ENCODE results near the gene CA4.

Gene CA4

GRCh38 chr17:60137731-60138130 lies 12.0 kb upstream of the CA4 start:
- no peak overlapping the region for H3K4me3 ChIP-seq (ENCODE audit: low read depth, low read length)
- TF ChIP-seq CTCF (IDR thresholded peaks at IDR 0.05; ENCODE audit: borderline replicate concordance, insufficient read depth, low read depth, low read length): no peak

GRCh38 chr17:60138769-60139437 lies 10.9 kb upstream of the CA4 start:
- H3K4me3 ChIP-seq (ENCODE audit: low read depth, low read length): no peak overlapping the region
- no peak for TF ChIP-seq CTCF (IDR thresholded peaks at IDR 0.05; ENCODE audit: borderline replicate concordance, insufficient read depth, low read depth, low read length)

DNA sequence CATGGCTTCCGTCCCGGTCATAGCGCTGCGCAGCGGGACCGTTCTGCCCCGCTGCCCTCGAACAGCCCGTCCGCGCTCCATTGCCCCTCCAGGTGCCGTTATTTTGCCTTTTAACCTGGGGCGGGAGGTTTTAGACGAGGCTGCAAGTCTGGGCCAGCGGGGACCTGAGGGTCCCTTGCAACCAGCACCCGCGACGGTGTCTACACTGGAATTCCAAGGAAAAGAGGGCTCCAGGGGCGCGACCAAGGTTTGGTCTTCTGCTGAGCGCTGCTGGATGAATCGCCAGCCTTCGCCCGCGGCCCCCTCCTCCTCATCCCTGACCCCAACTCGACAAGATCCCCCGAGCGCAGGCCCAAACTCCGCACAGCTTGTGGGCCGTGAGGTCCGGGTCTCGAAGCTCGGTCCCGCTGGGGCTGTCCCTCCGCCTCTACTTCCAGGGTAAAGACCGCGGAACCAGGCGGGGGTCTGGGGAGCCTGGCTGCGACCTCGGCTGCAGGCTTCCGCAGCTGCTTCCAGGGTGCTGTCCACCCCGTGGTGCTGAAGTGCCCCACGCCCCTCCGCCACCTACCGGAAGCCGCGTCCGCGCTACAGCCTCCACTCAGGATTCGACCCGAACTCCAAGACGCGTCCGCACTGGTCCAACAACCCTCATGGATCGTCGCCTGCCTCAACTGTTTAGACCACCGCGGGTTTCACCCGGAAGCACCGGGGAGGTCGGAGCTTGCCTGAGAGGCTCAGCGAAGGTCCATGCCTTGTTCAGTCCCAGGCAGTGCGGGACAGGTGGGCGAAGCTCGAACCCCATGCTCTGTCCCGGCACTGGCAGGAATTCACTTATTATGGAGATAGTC lies 10.1 kb upstream of the CA4 start:
- peak; percentile 40; the same call in 1 of the 2 replicates for TF ChIP-seq CTCF (IDR thresholded peaks at IDR 0.05; ENCODE audit: borderline replicate concordance, insufficient read depth, low read depth, low read length)
- H3K4me3 ChIP-seq (ENCODE audit: low read depth, low read length): no peak overlapping the region

- TF ChIP-seq CTCF (IDR thresholded peaks at IDR 0.05; ENCODE audit: borderline replicate concordance, insufficient read depth, low read depth, low read length): no peak
- H3K4me3 ChIP-seq (ENCODE audit: low read depth, low read length): no peak overlapping the region
These were observed 8.4 kb upstream of the CA4 start for GRCh38 chr17:60141111-60142018.

GRCh38 chr17:60142872-60143499 lies 6.8 kb upstream of the CA4 start:
- peak; percentile 77 for TF ChIP-seq CTCF (IDR thresholded peaks at IDR 0.05; ENCODE audit: borderline replicate concordance, insufficient read depth, low read depth, low read length)
- no peak overlapping the region for H3K4me3 ChIP-seq (ENCODE audit: low read depth, low read length)

DNA sequence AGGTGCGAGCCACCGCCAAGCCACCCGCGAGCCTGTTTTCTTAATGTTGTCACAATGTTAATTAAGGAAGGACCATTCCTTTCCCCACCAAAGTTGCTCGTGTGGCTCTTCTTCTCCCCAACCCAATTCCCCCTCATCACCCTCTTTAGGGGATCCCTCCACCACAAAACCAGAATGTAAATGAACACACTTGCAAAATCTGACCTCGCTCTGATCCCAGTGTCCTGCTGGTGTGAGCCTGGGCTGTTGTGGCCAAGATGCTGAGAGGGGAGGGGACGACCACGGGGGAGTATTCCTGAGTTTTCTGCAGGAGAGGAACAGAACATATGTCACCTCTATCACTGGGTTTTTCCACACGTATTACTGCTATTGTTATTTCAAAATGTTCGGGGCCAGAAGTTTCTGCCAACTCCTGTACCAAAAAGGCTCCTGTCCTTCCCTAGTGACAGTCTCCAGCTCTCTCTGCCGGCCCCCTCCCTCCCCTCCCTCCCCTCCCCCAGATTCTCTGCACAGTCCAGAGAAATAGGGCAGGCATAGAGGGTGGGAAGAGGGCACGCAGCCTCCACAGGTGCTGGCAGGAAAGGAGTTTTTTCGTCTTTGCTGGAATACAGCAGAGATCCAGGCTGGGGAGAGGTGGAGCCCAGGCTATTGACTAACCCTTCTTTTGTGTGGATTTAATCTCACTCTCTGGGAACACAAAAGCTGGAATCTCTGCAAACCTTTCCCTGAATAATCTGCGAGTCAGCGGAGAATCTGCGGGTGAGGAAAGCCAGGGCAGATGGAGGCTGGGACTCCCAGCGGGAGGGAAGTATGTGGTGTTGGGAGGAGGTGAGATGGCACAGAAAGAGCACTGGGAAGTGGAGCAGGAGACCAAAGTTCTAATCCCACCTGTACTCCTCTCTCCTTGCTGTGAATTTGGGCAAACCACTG lies 4.5 kb upstream of the CA4 start:
- H3K4me3 ChIP-seq (ENCODE audit: low read depth, low read length): no peak overlapping the region
- TF ChIP-seq CTCF (IDR thresholded peaks at IDR 0.05; ENCODE audit: borderline replicate concordance, insufficient read depth, low read depth, low read length): no peak
